ENCODE measurements around the gene BCAP31. TPM values are rescaled to one million over a fixed set of nuclear protein-coding genes. Genes with fewer than 3 reads are reported as not detected.
"Not testable (repeated sequence)": the region's sequence is repeated elsewhere in the genome, so short reads cannot be mapped to it uniquely, and the experiment has no call there.

Gene BCAP31
- total RNA-seq, 2 donors from 2014 or later: 64.6 TPM

GRCh38 chrX:153696100-153696499 is 28.1 kb downstream of the BCAP31 start:
- Histone ChIP-seq H3K36me3 (replicated peaks in 1 of 2; ENCODE audit: insufficient read depth in 1 of 2, low read depth in 2 of 2) (no peaks in the 10 kb centered on the region), H3K4me3 (no peak overlapping the region), H3K27me3 (no peaks in the 10 kb centered on the region), H3K4me1 (no peaks in the 10 kb centered on the region), H3K9me3 (no peaks in the 10 kb centered on the region), H3K27ac (no peak overlapping the region)
- TF ChIP-seq POLR2A (IDR thresholded peaks at IDR 0.05): no peak
- no peak for TF ChIP-seq CTCF (IDR thresholded peaks at IDR 0.05)
- 60 to 90% methylated on average over 1 to 14 of the region's 15 CpGs for WGBS, 2 donors
- ATAC-seq (no peak), DNase-seq (no peak)
- intact Hi-C loops (cut with DNase I): no loop called here

GRCh38 chrX:153694687-153695270 is 29.4 kb downstream of the BCAP31 start:
- no peaks in the 10 kb centered on the region for H3K27me3 ChIP-seq
- peaks cover 7% of the 10 kb centered on the region for H3K4me1 ChIP-seq
- H3K36me3 ChIP-seq (replicated peaks in 1 of 2; ENCODE audit: insufficient read depth in 1 of 2, low read depth in 2 of 2): no peaks in the 10 kb centered on the region
- no peaks in the 10 kb centered on the region for H3K9me3 ChIP-seq
- no peak overlapping the region for H3K27ac ChIP-seq
- DNase-seq (no peak), ATAC-seq (no peak)
- no peak overlapping the region for H3K4me3 ChIP-seq
- no peak for TF ChIP-seq CTCF (IDR thresholded peaks at IDR 0.05)
- no peak for TF ChIP-seq POLR2A (IDR thresholded peaks at IDR 0.05)
- 90% methylated on average over 4 of the region's 23 CpGs; no CpG with 5 or more reads in 1 of the 2 donors for WGBS, 2 donors
- intact Hi-C loops (cut with DNase I): no loop called here

- 89% methylated on average over 9 of the region's 16 CpGs; no CpG with 5 or more reads in 1 of the 2 donors for WGBS, 2 donors
- H3K27ac ChIP-seq; intact Hi-C loops (cut with DNase I); H3K9me3 ChIP-seq; ATAC-seq; DNase-seq; H3K27me3 ChIP-seq; H3K4me1 ChIP-seq; H3K36me3 ChIP-seq (replicated peaks in 1 of 2; ENCODE audit: insufficient read depth in 1 of 2, low read depth in 2 of 2); H3K4me3 ChIP-seq: not testable (repeated sequence)
Measured at GRCh38 chrX:153694256-153694655, 29.9 kb downstream of the BCAP31 start.

- no peak for ATAC-seq
- intact Hi-C loops (cut with DNase I): no loop called here
- TF ChIP-seq POLR2A (IDR thresholded peaks at IDR 0.05) (no peak), CTCF (IDR thresholded peaks at IDR 0.05) (no peak)
- no peak overlapping the region for H3K27ac ChIP-seq
- H3K4me1 ChIP-seq: peaks cover 10% of the 10 kb centered on the region
- DNase-seq: no peak
- H3K36me3 ChIP-seq (replicated peaks in 1 of 2; ENCODE audit: insufficient read depth in 1 of 2, low read depth in 2 of 2): no peaks in the 10 kb centered on the region
- H3K27me3 ChIP-seq: no peaks in the 10 kb centered on the region
- H3K4me3 ChIP-seq: no peak overlapping the region
- H3K9me3 ChIP-seq: no peaks in the 10 kb centered on the region
- WGBS, 2 donors: 79 to 93% methylated on average over 3 to 8 of the region's 31 CpGs
Measured at GRCh38 chrX:153693216-153694086, 30.7 kb downstream of the BCAP31 start.

GRCh38 chrX:153692611-153693156 is 31.5 kb downstream of the BCAP31 start:
- intact Hi-C loops (cut with DNase I): no loop called here
- peak in 1 of 4 donors; percentile 72 for DNase-seq
- TF ChIP-seq POLR2A (IDR thresholded peaks at IDR 0.05): no peak
- Histone ChIP-seq H3K4me1 (peaks cover 10% of the 10 kb centered on the region), H3K27me3 (no peaks in the 10 kb centered on the region), H3K27ac (no peak overlapping the region), H3K36me3 (replicated peaks in 1 of 2; ENCODE audit: insufficient read depth in 1 of 2, low read depth in 2 of 2) (no peaks in the 10 kb centered on the region), H3K4me3 (no peak overlapping the region), H3K9me3 (no peaks in the 10 kb centered on the region)
- WGBS, 2 donors: 31% methylated on average over 8 of the region's 24 CpGs; no CpG with 5 or more reads in 1 of the 2 donors
- ATAC-seq: no peak
